Testis (tissue), 2 donors: Measurements from ENCODE around the gene STEAP1.

ENCODE experiments used
- CTCF ChIP-seq, 3 experiments: fragments of 450-650 bp in 2 of 3; fragments of 200-600 bp in 1 of 3; sonication (generic) in 1 of 3; IDR thresholded peaks; one replicate each; pipeline ENCODE4 v1.5.1; 2016 to 2019; ENCODE audit warnings: antibody characterized with exemption in 3 of 3, mild to moderate bottlenecking in 2 of 3, moderate library complexity in 1 of 3
- POLR2A ChIP-seq: fragments of 450-650 bp; IDR thresholded peaks from one replicate; pipeline ENCODE4 v1.6.1; 2017; ENCODE audit warnings: antibody characterized with exemption, mild to moderate bottlenecking, moderate library complexity

DNA sequence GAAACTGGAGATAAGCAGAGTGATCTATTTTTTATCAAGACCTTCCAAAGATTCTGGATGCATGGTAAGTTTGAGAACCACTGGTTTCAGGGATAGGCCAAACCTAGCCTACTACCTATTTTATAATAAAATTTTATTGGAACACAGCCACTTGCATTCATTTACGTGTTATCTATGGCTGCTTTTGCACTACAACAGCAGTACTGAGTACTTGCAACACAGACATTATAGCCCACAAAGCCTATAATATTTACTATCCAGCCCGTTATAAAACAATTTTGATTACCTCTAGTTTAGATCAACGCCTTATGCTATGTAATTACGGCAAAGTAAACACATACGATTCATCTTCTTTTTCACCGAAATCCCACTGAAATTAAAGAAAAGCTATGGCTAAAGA, 18.4 kb downstream of the STEAP1 start:
- no peak for TF ChIP-seq CTCF (IDR thresholded peaks at IDR 0.05)
- TF ChIP-seq POLR2A: no peak
